HCT116 (cell line): ENCODE data around the gene GALR2. TPM values are rescaled to one million over a fixed set of nuclear protein-coding genes. Genes with fewer than 3 reads are reported as not detected.

Experiments
- ATAC-seq: fragments of 200-7000 bp; cut with Tn5 transposase; 2 replicates; pipeline ENCODE4 v1.9.1; 2020; ENCODE audit warnings: mild to moderate bottlenecking, moderate library complexity
- BruUV-seq: library from RNA; stranded (reverse); fragments of 400-500 nt; replicated peaks from 2 replicates; lab custom pipeline; 2021; lab: Mats Ljungman, UMichigan
- CTCF ChIA-PET: fragments of 300-600 bp; sonication (Branson Sonifier 250); formaldehyde crosslinking; loops from one replicate; lab custom pipeline; 2021; ENCODE audit warnings: antibody characterized with exemption; lab: Charles Lee
- POLR2A ChIA-PET: fragments of 300-600, 350-600 bp; sonication (Branson Sonifier 250); formaldehyde crosslinking; loops from one replicate; lab custom pipeline; 2021; ENCODE audit warnings: antibody characterized with exemption; lab: Charles Lee
- RAD21 ChIA-PET, 2 experiments: fragments of 300-600 bp; sonication (Branson Sonifier 250); formaldehyde crosslinking; loops; one replicate each; lab custom pipeline; 2023; ENCODE audit warnings: low total read pairs in 2 of 2; ENCODE audit not compliant: uncharacterized antibody in 2 of 2, unreplicated experiment in 2 of 2, low non-redundant PET in 1 of 2; lab: Charles Lee
- DNase-seq: peaks from one replicate; pipeline ENCODE4 v3.0.0-alpha.2; 2010; ENCODE audit warnings: low read depth, low spot score
- H2AFZ ChIP-seq: fragments of 200-600 bp; shearing (Covaris generic), sonication (generic); 2 replicates; pipeline ENCODE4 v1.6.1; 2017; ENCODE audit warnings: low read depth, mixed run types, mixed read lengths, antibody characterized with exemption, low read length; ENCODE audit not compliant: poor library complexity, severe bottlenecking
- H3K27ac ChIP-seq: 2 replicates; pipeline ENCODE4 v1.5.1; 2012; ENCODE audit warnings: low read depth, low read length
- H3K27me3 ChIP-seq: fragments of 200-600 bp; sonication (generic); 2 replicates; pipeline ENCODE4 v1.6.1; 2016; ENCODE audit warnings: mixed run types, low read length, mixed read lengths; ENCODE audit not compliant: insufficient read depth
- H3K36me3 ChIP-seq, 2 experiments: fragments of 200-500 bp in 1 of 2; fragments of 200-600 bp in 1 of 2; sonication (Bioruptor generic) in 1 of 2; sonication (generic) in 1 of 2; 2 replicates each; pipeline versions ENCODE4 v1.5.1 to v1.6.1; 2014 to 2016; ENCODE audit warnings: low read length in 2 of 2, inconsistent platforms in 1 of 2, mixed read lengths in 1 of 2, mixed run types in 1 of 2; ENCODE audit not compliant: insufficient read depth in 2 of 2, control insufficient read depth in 1 of 2
- H3K4me1 ChIP-seq, 2 experiments: fragments of 200-600 bp in 1 of 2; sonication (generic) in 1 of 2; 2 replicates each; pipeline versions ENCODE4 v1.5.1 to v1.6.1; 2012 to 2017; ENCODE audit warnings: low read length in 2 of 2, inconsistent platforms in 1 of 2, mild to moderate bottlenecking in 1 of 2, mixed read lengths in 1 of 2, mixed run types in 1 of 2, moderate library complexity in 1 of 2; ENCODE audit not compliant: insufficient read depth in 2 of 2, control insufficient read depth in 1 of 2
- H3K4me2 ChIP-seq: fragments of 200-600 bp; sonication (generic); 2 replicates; pipeline ENCODE4 v1.6.1; 2017; ENCODE audit warnings: mixed run types, low read length, mixed read lengths
- H3K4me3 ChIP-seq, 2 experiments: fragments of 200-600 bp in 1 of 2; sonication (generic) in 1 of 2; replicated peaks in 1 of 2; 2 replicates each; pipeline ENCODE4 v1.5.1; 2011 to 2016; ENCODE audit warnings: low read length in 2 of 2, control low read depth in 1 of 2, low read depth in 1 of 2, mild to moderate bottlenecking in 1 of 2, mixed read lengths in 1 of 2, mixed run types in 1 of 2
- H3K79me2 ChIP-seq: fragments of 200-600 bp; sonication (generic); 2 replicates; pipeline ENCODE4 v1.6.1; 2017; ENCODE audit warnings: mild to moderate bottlenecking, mixed run types, low read length, moderate library complexity, mixed read lengths; ENCODE audit not compliant: insufficient read depth
- H3K9ac ChIP-seq: fragments of 200-600 bp; sonication (generic); 2 replicates; pipeline ENCODE4 v1.6.1; 2016; ENCODE audit warnings: low read length, mixed read lengths
- H3K9me2 ChIP-seq: fragments of 200-600 bp; sonication (generic), shearing (Covaris generic); 2 replicates; pipeline ENCODE4 v1.6.1; 2017; ENCODE audit warnings: mixed run types, mild to moderate bottlenecking, moderate library complexity; ENCODE audit not compliant: insufficient read depth
- H3K9me3 ChIP-seq, 2 experiments: fragments of 200-500 bp in 1 of 2; fragments of 200-600 bp in 1 of 2; sonication (Bioruptor generic) in 1 of 2; sonication (generic) in 1 of 2; 2 replicates each; pipeline ENCODE4 v1.6.1; 2014 to 2017; ENCODE audit warnings: low read length in 2 of 2, mixed read lengths in 2 of 2, inconsistent platforms in 1 of 2, low read depth in 1 of 2, mild to moderate bottlenecking in 1 of 2, mixed run types in 1 of 2, moderate library complexity in 1 of 2; ENCODE audit not compliant: control insufficient read depth in 1 of 2, insufficient read depth in 1 of 2
- H4K20me1 ChIP-seq: fragments of 200-600 bp; sonication (generic), shearing (Covaris generic); 2 replicates; pipeline ENCODE4 v1.6.1; 2017; ENCODE audit warnings: mixed run types, mild to moderate bottlenecking, moderate library complexity; ENCODE audit not compliant: insufficient read depth
- ATF3 ChIP-seq: IDR thresholded peaks from 2 replicates; pipeline ENCODE4 v1.6.1; 2012
- CEBPB ChIP-seq: IDR thresholded peaks from 2 replicates; pipeline ENCODE4 v1.6.1; 2012; ENCODE audit warnings: low read depth
- EGR1 ChIP-seq: IDR thresholded peaks from 2 replicates; pipeline ENCODE4 v1.6.1; 2012; ENCODE audit warnings: low read depth
- EZH2 ChIP-seq: fragments of 200-600 bp; sonication (generic); IDR thresholded peaks from 2 replicates; pipeline ENCODE4 v1.6.1; 2017; ENCODE audit warnings: antibody characterized with exemption, mixed run types
- EZH2phosphoT487 ChIP-seq: fragments of 200-600 bp; IDR thresholded peaks from 2 replicates; pipeline ENCODE4 v1.6.1; 2018; ENCODE audit warnings: antibody characterized with exemption, borderline replicate concordance
- MAX ChIP-seq: IDR thresholded peaks from 2 replicates; pipeline ENCODE4 v1.6.1; 2012
- ZBTB33 ChIP-seq: IDR thresholded peaks from 2 replicates; pipeline ENCODE4 v1.6.1; 2011; ENCODE audit warnings: mild to moderate bottlenecking, low read length, moderate library complexity; ENCODE audit not compliant: insufficient replicate concordance; ENCODE audit errors: extremely low read depth
- ZNF274 ChIP-seq: fragments of 200-500 bp; sonication (Bioruptor generic); IDR thresholded peaks from 2 replicates; pipeline ENCODE4 v1.6.1; 2014; ENCODE audit warnings: mild to moderate bottlenecking, low read depth, low read length, inconsistent platforms
- intact Hi-C: fragments of 100-400 bp; cut with micrococcal nuclease; formaldehyde crosslinking; loops from 2 replicates; pipeline ENCODE4 v1.10.0; 2022
- total RNA-seq: library from RNA; stranded (reverse); gene quantifications from one replicate; pipeline ENCODE4 v1.2.1, GENCODE V29; 2021; ENCODE audit not compliant: unreplicated experiment

Gene GALR2
- total RNA-seq, 1 experiment from 2014 or later = 0.27 TPM

- BruUV-seq = no TSS peak
- POLR2A ChIA-PET = no interaction called here
- no peak for ATAC-seq
Measured at GRCh38 chr17:76125391-76125675, 50.8 kb downstream of the GALR2 start.

More at GRCh38 chr17:76125391-76125675, 50.8 kb downstream of the GALR2 start:
- Histone ChIP-seq H2AFZ (no peak overlapping the region), H3K4me1 (peaks cover 3 to 15% of the 10 kb centered on the region in 2 experiments; a peak in 3 of 4 replicates), H3K9me3 (no peaks in the 10 kb centered on the region), H3K4me3 (no peak overlapping the region), H3K27me3 (no peaks in the 10 kb centered on the region), H3K27ac (no peak overlapping the region), H4K20me1 (no peaks in the 10 kb centered on the region), H3K9me2 (no peaks in the 10 kb centered on the region), H3K9ac (no peak overlapping the region), H3K79me2 (no peaks in the 10 kb centered on the region), H3K4me2 (no peak overlapping the region), H3K36me3 (no peaks in the 10 kb centered on the region)
- no peak for DNase-seq
- intact Hi-C loops = no loop called here
- TF ChIP-seq EGR1 (no peak), MAX (no peak), EZH2 (no peak), EZH2phosphoT487 (no peak), ZNF274 (no peak), ATF3 (no peak), ZBTB33 (no peak), CEBPB (no peak)
- ChIA-PET RAD21 (interaction anchor here (0.9 to 2.0 kb wide), 4 partner anchors 54 to 155 kb away, joined by 3 to 8 read pairs (median 3); no protein-coding TSS in a partner anchor), CTCF (interaction anchor here (0.6 to 10.0 kb wide), 8 partner anchors 16 to 155 kb away, joined by 3 to 132 read pairs (median 4); partner anchors contain the start of genes CDK3 and FOXJ1)
